Activated CD8-positive, alpha-beta memory T cell treated with anti-CD3 and anti-CD28 coated beads, Interleukin-2, amount 50 U/mL, for 1 hour (primary cell): ENCODE results near the gene CIB1.

Source experiments
- DNase-seq: peaks from one replicate; pipeline ENCODE4 v3.0.0-alpha.2; 2020; ENCODE audit errors: extremely low read depth

The CIB1 gene

DNA sequence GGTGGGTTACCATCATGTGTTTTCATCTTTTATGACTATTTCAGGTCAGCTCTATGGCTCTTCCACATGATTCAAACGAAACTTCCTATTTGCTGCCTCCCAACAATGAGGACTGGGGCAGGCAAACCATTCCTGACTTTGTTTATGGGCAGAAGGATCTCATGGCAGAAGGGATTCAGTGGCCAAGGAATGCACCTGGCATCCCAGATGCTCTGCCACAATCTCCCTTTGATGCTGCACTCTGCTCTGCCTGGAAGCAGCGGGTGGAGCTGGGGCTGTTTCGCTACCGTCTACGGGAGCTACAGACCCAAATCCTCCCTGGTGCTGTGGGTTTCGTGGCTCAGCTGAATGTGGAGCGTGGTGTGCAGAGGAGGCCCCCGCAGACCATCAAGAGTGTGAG lies 7.1 kb upstream of the CIB1 start:
- no peak for DNase-seq

- DNase-seq = no peak
These were observed 5.6 kb upstream of the CIB1 start for GRCh38 chr15:90239371-90239770.

GRCh38 chr15:90234096-90234988 lies 601 bp upstream of the CIB1 start, which contains the start of gene GDPGP1:
GDPGP1 (plus strand) TSS chr15:90234209; CDS start chr15:90240909, 6,700 bp downstream.
- no peak for DNase-seq

GRCh38 chr15:90232941-90233386 lies 777 bp downstream of the CIB1 start:
- DNase-seq = no peak

GRCh38 chr15:90232196-90232595 lies 1.5 kb downstream of the CIB1 start:
- no peak for DNase-seq

- peak; percentile 77 for DNase-seq
These were observed 2.4 kb downstream of the CIB1 start for GRCh38 chr15:90231028-90232017.

DNA sequence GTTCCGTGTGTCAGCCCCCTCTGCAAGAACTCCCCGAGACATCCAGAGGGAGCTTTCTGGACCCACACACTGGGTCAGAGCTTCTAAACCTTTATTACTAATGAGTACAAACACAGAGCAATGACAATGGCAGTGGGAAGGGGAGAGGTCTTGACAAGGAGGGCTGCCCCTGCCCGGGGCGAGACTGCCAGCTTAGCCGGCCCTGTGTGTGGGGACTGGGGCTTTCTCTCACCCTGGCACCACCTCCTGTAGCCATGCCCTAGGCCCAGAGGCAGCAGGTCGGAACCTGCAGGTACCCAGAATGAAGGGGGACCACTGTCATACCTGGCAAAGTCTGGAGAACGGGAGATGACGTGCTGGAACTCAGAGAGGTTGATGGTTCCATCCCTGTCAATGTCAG lies 3.1 kb downstream of the CIB1 start:
- DNase-seq = no peak

GRCh38 chr15:90230071-90230494 lies 3.7 kb downstream of the CIB1 start:
- DNase-seq = no peak

- no peak for DNase-seq
These were observed 4.8 kb downstream of the CIB1 start for GRCh38 chr15:90228960-90229359.

DNA sequence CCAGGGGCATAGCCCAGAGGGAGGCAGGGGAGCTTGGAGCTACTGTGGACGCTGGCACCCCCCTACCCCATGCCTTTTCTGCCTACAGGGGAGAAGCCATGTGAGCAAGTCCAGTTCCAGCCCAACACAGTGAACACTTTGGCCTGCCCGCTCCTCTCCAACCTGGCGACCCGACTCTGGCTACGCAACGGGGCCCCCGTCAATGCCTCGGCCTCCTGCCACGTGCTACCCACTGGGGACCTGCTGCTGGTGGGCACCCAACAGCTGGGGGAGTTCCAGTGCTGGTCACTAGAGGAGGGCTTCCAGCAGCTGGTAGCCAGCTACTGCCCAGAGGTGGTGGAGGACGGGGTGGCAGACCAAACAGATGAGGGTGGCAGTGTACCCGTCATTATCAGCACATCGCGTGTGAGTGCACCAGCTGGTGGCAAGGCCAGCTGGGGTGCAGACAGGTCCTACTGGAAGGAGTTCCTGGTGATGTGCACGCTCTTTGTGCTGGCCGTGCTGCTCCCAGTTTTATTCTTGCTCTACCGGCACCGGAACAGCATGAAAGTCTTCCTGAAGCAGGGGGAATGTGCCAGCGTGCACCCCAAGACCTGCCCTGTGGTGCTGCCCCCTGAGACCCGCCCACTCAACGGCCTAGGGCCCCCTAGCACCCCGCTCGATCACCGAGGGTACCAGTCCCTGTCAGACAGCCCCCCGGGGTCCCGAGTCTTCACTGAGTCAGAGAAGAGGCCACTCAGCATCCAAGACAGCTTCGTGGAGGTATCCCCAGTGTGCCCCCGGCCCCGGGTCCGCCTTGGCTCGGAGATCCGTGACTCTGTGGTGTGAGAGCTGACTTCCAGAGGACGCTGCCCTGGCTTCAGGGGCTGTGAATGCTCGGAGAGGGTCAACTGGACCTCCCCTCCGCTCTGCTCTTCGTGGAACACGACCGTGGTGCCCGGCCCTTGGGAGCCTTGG lies 5.6 kb downstream of the CIB1 start:
- DNase-seq = no peak

DNA sequence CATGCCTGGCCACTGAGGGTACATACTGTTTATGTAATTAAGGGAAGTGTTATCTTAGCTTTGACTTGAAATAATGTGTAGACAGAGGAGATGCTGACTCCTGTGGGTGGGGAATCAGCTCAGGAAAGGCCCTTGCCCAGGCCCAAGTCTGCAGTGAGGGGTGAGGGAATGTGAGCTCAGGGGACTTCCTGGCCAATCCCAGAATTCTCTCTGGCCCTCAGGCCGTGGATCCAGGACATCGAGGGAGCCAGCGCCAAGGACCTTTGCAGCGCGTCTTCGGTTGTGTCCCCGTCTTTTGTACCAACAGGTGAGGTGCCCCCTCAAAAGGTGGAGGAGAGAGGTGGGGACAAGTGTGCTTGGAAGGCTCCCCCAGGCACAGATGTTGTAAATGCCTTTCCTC lies 6.4 kb downstream of the CIB1 start:
- DNase-seq = no peak

- DNase-seq = no peak
These were observed 8.1 kb downstream of the CIB1 start for GRCh38 chr15:90225504-90226234.

- no peak for DNase-seq
These were observed 8.7 kb downstream of the CIB1 start for GRCh38 chr15:90225047-90225446.

GRCh38 chr15:90223441-90224165 lies 10.1 kb downstream of the CIB1 start:
- no peak for DNase-seq

GRCh38 chr15:90222547-90222946 lies 11.2 kb downstream of the CIB1 start:
- no peak for DNase-seq

- no peak for DNase-seq
These were observed 12.4 kb downstream of the CIB1 start for GRCh38 chr15:90221246-90221900.

GRCh38 chr15:90219421-90220141 lies 14.2 kb downstream of the CIB1 start:
- no peak for DNase-seq

DNA sequence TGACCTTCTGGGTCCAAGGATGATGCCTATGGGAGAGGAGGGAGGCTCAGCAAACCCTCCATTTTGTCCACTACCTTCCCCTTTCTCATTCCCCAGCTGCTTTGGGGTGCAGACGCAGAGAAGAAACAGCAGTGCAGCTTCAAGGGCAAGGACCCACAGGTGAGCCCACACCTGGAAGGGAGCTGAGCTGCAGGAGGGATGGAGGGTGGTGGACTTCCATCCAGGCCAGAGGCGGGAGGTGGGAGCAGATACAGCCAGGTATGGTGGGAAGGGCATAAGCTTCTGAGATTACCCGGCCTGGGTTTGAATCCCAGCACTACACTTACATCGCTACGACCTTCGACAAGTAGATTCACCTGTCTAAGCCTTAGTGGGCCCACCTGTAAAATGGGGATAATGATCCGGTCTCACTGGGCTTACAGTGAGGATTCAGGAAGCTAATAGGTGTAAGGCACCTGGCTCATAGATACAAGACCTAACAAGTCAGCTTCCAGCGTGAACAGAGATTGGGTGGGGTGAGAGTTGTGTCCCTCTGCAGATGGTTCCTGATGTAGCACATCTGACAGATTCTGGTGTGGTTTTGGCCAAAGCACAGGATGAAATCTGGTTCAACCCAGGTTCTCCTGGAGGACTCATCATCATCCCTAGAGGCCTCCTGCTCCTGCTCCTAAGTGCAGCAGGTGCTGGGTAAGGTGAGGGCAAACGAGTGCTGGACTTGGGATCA lies 15.9 kb downstream of the CIB1 start:
- no peak for DNase-seq
